Measurements from ENCODE around the gene ABHD12.

ABHD12 gene

GRCh38 chr20:25380945-25381614 is 9.6 kb downstream of the ABHD12 start:
- DNase-seq: no peak

DNA sequence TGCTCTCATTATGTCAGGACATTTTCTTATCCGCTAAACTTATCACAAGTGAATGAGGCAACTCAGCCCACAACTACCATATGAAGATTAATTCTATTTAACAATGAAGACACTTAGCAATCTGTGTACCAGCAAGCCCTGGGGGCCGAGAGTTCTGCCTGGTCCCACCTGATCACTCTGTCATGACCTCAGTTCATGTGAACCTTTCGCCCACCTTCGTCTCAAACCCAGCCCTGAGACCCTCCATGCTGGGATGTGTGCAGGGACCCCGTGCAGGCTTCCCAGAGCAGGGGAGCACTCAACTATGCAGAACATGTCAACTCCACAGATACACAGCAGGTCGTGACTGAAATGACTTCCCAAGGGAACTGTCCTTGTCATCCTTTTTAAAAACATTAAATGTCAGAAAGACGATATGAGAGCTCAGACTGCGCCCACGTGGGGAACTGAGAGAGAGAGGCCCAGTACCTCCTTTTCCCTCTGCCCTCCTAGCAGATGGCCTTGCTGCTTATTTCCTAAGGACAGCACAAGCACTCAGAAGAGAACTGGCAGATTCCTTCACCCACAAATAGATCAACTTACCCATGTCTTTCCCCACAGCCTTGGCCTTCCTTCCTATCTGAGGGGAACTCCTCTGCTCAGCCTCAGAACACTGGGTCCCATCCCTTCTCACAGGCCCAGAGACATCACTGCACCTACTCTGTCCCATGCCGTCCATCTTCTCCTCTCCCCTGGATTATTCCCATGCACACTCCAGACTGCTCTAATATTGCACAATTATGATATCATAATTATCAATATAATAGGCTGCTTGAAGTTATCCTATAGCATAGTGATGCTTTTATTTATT is 11.5 kb downstream of the ABHD12 start:
- no peak for DNase-seq

- no peak for DNase-seq
Measured at GRCh38 chr20:25378189-25378883, 12.3 kb downstream of the ABHD12 start.

- DNase-seq: no peak
Measured at GRCh38 chr20:25376886-25377285, 13.7 kb downstream of the ABHD12 start.

DNA sequence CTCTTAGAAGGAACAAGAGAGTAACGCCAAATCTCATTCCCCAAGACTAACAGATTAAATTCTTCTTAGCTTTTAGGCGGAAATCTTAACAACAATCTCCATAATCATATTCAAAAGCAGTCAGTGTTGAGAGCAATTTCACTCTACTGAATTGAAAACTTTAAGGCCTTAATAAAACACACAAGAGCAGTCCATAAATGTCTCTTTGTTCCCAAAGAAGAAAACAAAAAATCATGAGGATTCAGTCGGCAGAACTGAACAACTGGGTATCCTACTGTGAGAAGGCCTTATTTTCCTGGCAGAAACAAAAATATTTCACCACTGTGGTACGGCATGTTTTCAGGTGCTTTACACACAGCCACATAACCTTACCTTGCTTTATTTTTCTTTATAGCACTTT is 14.4 kb downstream of the ABHD12 start:
- DNase-seq: no peak

GRCh38 chr20:25374842-25375241 is 15.8 kb downstream of the ABHD12 start:
- DNase-seq: no peak

DNA sequence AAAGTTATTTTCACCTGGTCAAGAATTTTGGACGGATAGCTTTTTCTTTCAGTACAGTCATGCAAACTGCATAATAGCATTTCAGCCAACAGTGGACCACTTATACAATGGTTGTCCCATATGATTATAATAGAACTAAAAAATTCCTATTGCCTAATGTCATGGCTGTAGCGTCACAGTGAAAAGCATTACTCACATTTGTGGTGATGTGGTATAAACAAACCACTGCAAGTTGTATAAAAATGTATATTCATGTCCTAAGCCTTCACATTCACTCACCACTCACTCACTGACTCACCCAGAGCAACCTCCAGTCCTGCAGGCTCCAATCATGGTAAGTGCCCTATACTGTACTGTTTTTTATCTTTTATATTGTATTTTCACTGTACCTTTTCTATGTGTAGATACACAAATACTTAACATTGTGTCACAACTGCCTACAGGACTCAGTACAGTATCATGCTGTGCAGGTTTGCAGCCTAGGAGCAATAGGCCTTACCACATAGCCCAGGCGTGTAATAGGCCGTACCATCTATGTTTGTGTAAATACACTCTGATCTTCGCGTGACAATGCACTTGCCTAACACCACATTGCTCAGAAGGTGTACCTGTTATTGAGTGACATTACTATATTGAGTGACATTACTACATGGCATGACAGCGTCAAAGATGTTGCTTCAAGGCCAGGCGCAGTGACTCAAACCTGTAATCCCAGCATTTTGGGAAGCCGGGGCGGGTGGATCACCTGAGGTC is 17.9 kb downstream of the ABHD12 start:
- no peak for DNase-seq

- no peak for DNase-seq
Measured at GRCh38 chr20:25369971-25370370, 20.7 kb downstream of the ABHD12 start.

DNA sequence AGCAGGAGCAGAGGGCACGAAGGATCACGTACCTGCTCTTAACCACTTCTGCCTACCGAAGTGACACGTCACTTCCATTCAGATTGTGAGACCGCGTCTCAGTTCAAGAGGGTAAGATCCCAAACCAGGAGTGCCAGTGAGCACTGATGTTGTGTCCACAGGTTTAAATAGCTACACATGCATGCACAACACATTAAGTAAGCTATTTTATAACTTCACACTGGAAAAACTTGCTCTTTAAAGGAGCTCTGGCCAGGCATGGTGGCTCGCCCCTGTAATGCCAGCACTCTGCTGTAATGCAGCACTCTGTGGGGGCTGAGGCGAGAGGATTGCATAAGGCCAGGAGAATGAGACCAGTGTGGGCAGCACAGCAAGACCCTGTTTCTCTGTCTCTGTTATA is 21.1 kb downstream of the ABHD12 start:
- DNase-seq: no peak

- DNase-seq: no peak
Measured at GRCh38 chr20:25368976-25369375, 21.7 kb downstream of the ABHD12 start.

- DNase-seq: no peak
Measured at GRCh38 chr20:25368526-25368925, 22.1 kb downstream of the ABHD12 start.

- no peak for DNase-seq
Measured at GRCh38 chr20:25364879-25365699, 25.5 kb downstream of the ABHD12 start.

- no peak for DNase-seq
Measured at GRCh38 chr20:25364180-25364788, 26.4 kb downstream of the ABHD12 start.

GRCh38 chr20:25361287-25361683 is 29.4 kb downstream of the ABHD12 start:
- no peak for DNase-seq

DNA sequence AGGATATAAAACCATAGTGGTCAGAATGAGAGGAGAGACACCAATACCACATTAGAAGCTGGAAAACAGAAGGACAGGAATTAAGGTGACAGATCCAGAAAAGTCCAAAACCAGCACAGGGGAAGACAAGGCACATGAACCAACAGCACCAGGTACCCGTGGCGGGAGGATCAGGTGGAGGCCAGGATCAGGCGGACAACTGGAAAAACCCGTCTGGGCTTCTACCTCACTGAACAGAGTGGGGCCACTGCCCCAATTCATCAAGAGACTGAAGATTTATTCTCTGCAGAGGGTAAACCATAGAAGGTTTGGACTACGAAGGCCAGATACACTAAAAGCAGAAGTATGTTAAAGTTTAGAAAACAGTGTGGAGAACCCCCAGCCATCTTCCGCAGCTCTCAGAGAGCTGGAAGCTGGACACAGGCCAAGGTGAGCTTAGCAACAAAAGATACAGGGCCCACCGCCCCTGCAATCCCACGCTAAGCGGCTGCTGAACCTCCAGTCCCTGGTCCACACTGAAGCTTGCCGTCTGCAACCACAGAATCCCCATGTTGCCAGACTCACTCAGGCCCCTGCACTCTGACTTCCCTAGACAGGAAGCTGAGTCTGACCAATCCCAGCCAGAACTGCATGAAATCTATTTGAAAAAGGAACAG is 29.9 kb downstream of the ABHD12 start:
- no peak for DNase-seq

GRCh38 chr20:25356271-25356933 is 34.2 kb downstream of the ABHD12 start:
- no peak for DNase-seq

GRCh38 chr20:25355866-25356265 is 34.8 kb downstream of the ABHD12 start:
- no peak for DNase-seq

GRCh38 chr20:25355011-25355595 is 35.5 kb downstream of the ABHD12 start:
- no peak for DNase-seq

DNA sequence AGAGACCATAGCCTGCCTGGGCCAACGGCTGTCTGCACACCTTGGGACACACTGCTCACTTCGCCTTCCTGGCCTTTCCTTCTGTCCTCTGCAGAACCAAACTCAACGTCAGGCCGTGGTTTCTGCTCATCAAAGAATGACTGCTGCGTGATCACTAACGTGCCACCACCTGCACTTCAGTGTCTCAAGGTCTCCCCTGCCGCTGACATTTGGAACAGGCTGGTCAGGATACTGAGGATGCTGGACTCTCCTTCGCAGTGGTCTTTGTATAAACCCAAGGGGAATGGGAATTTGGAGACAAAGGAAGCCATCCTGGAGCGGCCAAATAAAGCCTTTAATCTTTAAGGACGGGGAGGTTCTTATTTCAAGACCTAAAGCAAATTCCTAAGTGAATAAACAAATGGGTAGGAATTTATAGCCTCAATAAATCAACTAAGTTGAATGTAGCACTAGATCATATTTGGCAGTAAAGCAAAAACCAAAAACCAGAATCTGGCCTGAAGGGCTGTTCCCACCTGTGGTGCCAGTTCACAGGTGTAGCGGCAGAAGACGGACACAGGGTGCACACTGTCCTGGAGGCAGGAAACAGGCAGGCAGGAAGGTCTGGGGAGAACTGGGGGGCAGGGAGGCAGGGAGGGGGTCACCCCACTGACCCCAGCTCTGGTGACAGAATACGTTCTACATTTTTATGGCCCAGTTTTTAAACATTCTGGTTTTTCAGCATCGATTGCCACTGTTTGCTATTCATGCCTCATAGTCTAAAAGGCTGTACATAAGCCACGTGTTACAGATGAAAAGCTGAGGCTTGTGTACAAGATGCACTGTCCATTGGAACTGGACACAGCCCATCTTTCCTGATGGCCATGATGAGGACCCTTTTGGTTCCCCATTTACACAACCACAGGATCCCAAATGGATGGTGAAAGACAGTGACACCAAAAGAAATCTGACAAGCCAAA is 36.6 kb downstream of the ABHD12 start:
- no peak for DNase-seq

Measured in NCI-H774 (cell line).